Natural killer cell (primary cell): ENCODE results near the gene AMDHD1. TPM values are rescaled to one million over a fixed set of nuclear protein-coding genes. Genes with fewer than 3 reads are reported as not detected.

Experiments
- ATAC-seq, 3 donors: fragments of 150-1000 bp in 2 of 3; fragments of 200-7000 bp in 1 of 3; cut with Tn5 transposase; 1 replicate in 1 of 3; 2 replicates in 2 of 3; pipeline ENCODE4 v1.10.0; 2021; ENCODE audit warnings: mild to moderate bottlenecking in 2 of 3, moderate library complexity in 2 of 3
- DNase-seq, 2 donors: peaks; one replicate each; pipeline versions ENCODE4 v3.0.0 to v3.0.0-alpha.2; 2013 to 2021; ENCODE audit warnings: mixed read lengths in 1 of 2
- H3K27ac ChIP-seq: one replicate; pipeline ENCODE4 v1.5.1; 2013; ENCODE audit warnings: mild to moderate bottlenecking, low read length
- H3K27me3 ChIP-seq: one replicate; pipeline ENCODE4 v1.6.1; 2013; ENCODE audit warnings: low read length; ENCODE audit not compliant: control insufficient read depth, insufficient read depth
- H3K36me3 ChIP-seq: one replicate; pipeline ENCODE4 v1.6.1; 2013; ENCODE audit warnings: low read length; ENCODE audit not compliant: control insufficient read depth, insufficient read depth
- H3K4me1 ChIP-seq: one replicate; pipeline ENCODE4 v1.6.1; 2013; ENCODE audit warnings: low read length; ENCODE audit not compliant: control insufficient read depth, insufficient read depth
- H3K4me3 ChIP-seq: one replicate; pipeline ENCODE4 v1.5.1; 2013; ENCODE audit warnings: low read length
- H3K9me3 ChIP-seq: one replicate; pipeline ENCODE4 v1.6.1; 2013; ENCODE audit warnings: low read length; ENCODE audit not compliant: control insufficient read depth, insufficient read depth
- H3K27ac Mint-ChIP-seq, 2 donors: one replicate each; pipeline ENCODE4 v1.8.0; 2022; ENCODE audit warnings: mild to moderate bottlenecking in 2 of 2, mixed read lengths in 2 of 2, moderate library complexity in 1 of 2
- H3K27me3 Mint-ChIP-seq, 2 donors: one replicate each; pipeline ENCODE4 v1.8.0; 2022; ENCODE audit warnings: low read depth in 2 of 2, mixed read lengths in 2 of 2
- H3K36me3 Mint-ChIP-seq: one replicate; pipeline ENCODE4 v1.8.0; 2022; ENCODE audit warnings: mixed read lengths
- H3K4me1 Mint-ChIP-seq, 2 donors: one replicate each; pipeline ENCODE4 v1.8.0; 2022; ENCODE audit warnings: mixed read lengths in 2 of 2
- H3K4me3 Mint-ChIP-seq: one replicate; pipeline ENCODE4 v1.8.0; 2022; ENCODE audit warnings: mild to moderate bottlenecking, moderate library complexity, mixed read lengths
- H3K9me3 Mint-ChIP-seq, 2 donors: one replicate each; pipeline ENCODE4 v1.8.0; 2022; ENCODE audit warnings: mixed read lengths in 2 of 2
- WGBS: methylation state at CpG from one replicate; pipeline ENCODE4 v1.1.7; 2013; ENCODE audit warnings: missing lambda C conversion rate; ENCODE audit not compliant: insufficient coverage; 5-methylcytosine and 5-hydroxymethylcytosine counted together
- intact Hi-C: fragments of 100-400 bp; cut with micrococcal nuclease; formaldehyde crosslinking; loops from one replicate; pipeline ENCODE4 v1.14.2; 2022
- total RNA-seq, 4 donors: library from RNA; stranded (reverse); fragments of 120-200 nt in 1 of 4; gene quantifications; one replicate each; pipeline versions ENCODE4 v1.2.3 to v1.2.4, GENCODE V29; 2013 to 2022
- TF ChIP-seq, protein P1 (sequence below): fragments of 200-600 bp; IDR thresholded peaks from one replicate; pipeline ENCODE4 v1.8.0; 2022; ENCODE audit warnings: antibody characterized with exemption

The AMDHD1 gene
- total RNA-seq, 3 donors from 2014 or later (not counting 1 experiment from before 2014, with no cell fraction given), result 1.2 to 1.6 (median 1.4) TPM

DNA sequence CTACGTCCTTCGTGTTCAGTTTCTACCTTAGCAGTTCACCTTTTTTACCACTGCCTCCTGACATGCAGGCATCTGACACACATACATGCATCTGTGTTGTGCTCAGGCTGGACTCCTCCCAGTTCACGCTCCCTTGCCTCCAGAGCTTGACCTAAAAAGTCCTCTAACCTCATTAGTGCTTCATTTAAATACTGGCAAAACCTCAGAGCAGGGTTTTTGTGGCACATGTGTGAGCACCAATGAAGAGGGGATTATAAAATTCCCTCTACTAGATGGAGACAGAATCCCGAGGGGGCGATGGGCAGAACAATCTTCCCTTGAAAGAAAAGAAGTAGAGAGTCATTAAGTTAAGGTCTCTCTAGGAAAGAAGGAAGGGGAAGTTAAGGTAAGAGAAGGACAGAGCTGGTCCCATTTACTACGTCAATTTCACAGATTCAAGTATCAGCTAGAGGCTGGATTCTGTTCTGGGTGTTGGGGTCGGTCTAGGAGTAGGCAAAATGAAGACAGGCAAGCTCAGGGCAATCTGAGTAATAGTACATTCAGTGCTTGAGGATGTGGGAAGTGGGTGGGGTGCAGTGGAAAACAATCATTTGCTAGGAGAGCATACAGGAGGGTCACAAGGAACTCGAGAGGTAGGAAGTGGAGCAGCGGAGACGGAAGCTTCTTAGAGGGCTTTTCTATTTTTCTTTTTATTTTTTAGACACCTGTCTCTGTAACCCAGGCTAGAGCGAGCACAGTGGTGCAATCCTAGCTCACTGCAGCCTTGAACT, 45.6 kb downstream of the AMDHD1 start:
- no peak overlapping the region for H3K27ac Mint-ChIP-seq
- TF ChIP-seq, protein P1, sequence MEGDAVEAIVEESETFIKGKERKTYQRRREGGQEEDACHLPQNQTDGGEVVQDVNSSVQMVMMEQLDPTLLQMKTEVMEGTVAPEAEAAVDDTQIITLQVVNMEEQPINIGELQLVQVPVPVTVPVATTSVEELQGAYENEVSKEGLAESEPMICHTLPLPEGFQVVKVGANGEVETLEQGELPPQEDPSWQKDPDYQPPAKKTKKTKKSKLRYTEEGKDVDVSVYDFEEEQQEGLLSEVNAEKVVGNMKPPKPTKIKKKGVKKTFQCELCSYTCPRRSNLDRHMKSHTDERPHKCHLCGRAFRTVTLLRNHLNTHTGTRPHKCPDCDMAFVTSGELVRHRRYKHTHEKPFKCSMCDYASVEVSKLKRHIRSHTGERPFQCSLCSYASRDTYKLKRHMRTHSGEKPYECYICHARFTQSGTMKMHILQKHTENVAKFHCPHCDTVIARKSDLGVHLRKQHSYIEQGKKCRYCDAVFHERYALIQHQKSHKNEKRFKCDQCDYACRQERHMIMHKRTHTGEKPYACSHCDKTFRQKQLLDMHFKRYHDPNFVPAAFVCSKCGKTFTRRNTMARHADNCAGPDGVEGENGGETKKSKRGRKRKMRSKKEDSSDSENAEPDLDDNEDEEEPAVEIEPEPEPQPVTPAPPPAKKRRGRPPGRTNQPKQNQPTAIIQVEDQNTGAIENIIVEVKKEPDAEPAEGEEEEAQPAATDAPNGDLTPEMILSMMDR, result no peak
- peaks cover 0 to 2% of the 10 kb centered on the region in 2 donors for H3K27me3 Mint-ChIP-seq
- DNase-seq (no peak), ATAC-seq (no peak)
- Histone ChIP-seq H3K4me3 (no peak overlapping the region), H3K4me1 (no peaks in the 10 kb centered on the region), H3K36me3 (no peaks in the 10 kb centered on the region), H3K9me3 (no peaks in the 10 kb centered on the region), H3K27ac (no peak overlapping the region), H3K27me3 (no peaks in the 10 kb centered on the region)
- WGBS, result 89% methylated on average over 11 of the region's 11 CpGs
- H3K36me3 Mint-ChIP-seq, result no peaks in the 10 kb centered on the region
- H3K4me1 Mint-ChIP-seq, result no peaks in the 10 kb centered on the region
- intact Hi-C loops, result no loop called here
- no peaks in the 10 kb centered on the region for H3K9me3 Mint-ChIP-seq
- H3K4me3 Mint-ChIP-seq, result no peak overlapping the region

- no peak for ATAC-seq
- Histone ChIP-seq H3K27ac (no peak overlapping the region), H3K4me3 (no peak overlapping the region), H3K36me3 (no peaks in the 10 kb centered on the region), H3K4me1 (no peaks in the 10 kb centered on the region), H3K27me3 (no peaks in the 10 kb centered on the region), H3K9me3 (no peaks in the 10 kb centered on the region)
- 36% methylated on average over 4 of the region's 4 CpGs for WGBS
- Mint-ChIP-seq H3K9me3 (no peaks in the 10 kb centered on the region), H3K4me3 (no peak overlapping the region), H3K4me1 (no peaks in the 10 kb centered on the region), H3K27me3 (peaks cover 0 to 2% of the 10 kb centered on the region in 2 donors), H3K36me3 (no peaks in the 10 kb centered on the region), H3K27ac (no peak overlapping the region)
- TF ChIP-seq, protein P1, result no peak
- no peak for DNase-seq
- intact Hi-C loops, result no loop called here
These were observed 46.5 kb downstream of the AMDHD1 start for GRCh38 chr12:95989504-95990123.

- Mint-ChIP-seq H3K4me3 (no peak overlapping the region), H3K4me1 (no peaks in the 10 kb centered on the region), H3K27ac (no peak overlapping the region), H3K9me3 (no peaks in the 10 kb centered on the region), H3K27me3 (peaks cover 0 to 2% of the 10 kb centered on the region in 2 donors), H3K36me3 (no peaks in the 10 kb centered on the region)
- TF ChIP-seq, protein P1, result no peak
- DNase-seq, result no peak
- Histone ChIP-seq H3K27ac (no peak overlapping the region), H3K27me3 (no peaks in the 10 kb centered on the region), H3K4me3 (no peak overlapping the region), H3K9me3 (no peaks in the 10 kb centered on the region), H3K36me3 (no peaks in the 10 kb centered on the region), H3K4me1 (no peaks in the 10 kb centered on the region)
- no peak for ATAC-seq
- intact Hi-C loops, result no loop called here
- WGBS, result 91% methylated on average over 7 of the region's 7 CpGs
These were observed 47.0 kb downstream of the AMDHD1 start for GRCh38 chr12:95990136-95990535.
